ENCODE measurements around the gene P2RY8.

Gene P2RY8

DNA sequence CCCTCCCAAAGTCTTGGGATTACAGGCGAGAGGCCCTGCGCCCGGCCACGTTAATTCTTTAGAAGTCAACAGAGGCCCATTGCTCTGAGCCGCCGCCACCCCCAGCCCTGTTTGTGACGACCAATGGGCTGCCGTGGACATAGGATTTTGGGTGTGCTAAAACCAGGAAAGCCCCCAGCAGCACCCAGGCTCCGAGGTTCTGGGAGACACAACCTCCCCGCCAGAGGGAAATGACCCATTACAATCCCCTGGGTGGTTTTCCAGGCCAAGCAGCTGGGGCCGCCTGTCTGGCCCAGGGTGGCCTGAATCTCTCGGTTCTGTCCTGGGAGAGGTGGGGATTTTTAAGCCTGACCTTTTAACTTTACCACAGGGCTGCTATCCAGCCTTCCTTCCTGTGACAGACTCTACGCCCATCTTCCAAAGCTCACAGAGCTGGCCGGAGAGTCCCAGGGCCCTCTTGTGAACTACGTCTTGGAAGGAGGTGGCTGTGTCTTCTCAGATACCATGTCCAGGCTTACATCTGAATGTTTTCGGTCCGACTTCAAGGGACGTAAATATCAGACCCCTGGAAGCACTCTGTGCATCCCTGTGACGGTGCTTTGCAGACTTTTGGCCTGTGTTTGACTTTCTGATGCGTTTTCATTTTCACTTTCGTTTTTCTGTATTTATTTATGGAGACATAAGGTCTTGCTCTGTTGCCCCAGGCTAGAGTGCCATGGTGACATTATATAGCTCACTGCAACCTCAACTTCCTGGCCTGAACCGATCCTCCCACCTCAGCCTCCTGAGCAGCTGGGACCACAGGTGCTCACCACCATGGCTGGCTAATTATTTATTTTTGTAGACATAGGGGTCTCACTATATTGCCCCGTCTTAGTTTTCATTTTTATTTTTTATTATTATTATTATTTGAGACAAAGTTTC lies 36.0 kb downstream of the P2RY8 start:
- DNase-seq = peak; percentile 88
- TF ChIP-seq EZH2 (optimal IDR thresholded peaks at IDR 0.05; ENCODE audit: low read depth, low read length) = no peak
- TF ChIP-seq EZH2phosphoT487 (IDR thresholded peaks at IDR 0.05; ENCODE audit: low read length) = no peak
- TF ChIP-seq, protein P1, sequence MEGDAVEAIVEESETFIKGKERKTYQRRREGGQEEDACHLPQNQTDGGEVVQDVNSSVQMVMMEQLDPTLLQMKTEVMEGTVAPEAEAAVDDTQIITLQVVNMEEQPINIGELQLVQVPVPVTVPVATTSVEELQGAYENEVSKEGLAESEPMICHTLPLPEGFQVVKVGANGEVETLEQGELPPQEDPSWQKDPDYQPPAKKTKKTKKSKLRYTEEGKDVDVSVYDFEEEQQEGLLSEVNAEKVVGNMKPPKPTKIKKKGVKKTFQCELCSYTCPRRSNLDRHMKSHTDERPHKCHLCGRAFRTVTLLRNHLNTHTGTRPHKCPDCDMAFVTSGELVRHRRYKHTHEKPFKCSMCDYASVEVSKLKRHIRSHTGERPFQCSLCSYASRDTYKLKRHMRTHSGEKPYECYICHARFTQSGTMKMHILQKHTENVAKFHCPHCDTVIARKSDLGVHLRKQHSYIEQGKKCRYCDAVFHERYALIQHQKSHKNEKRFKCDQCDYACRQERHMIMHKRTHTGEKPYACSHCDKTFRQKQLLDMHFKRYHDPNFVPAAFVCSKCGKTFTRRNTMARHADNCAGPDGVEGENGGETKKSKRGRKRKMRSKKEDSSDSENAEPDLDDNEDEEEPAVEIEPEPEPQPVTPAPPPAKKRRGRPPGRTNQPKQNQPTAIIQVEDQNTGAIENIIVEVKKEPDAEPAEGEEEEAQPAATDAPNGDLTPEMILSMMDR (IDR thresholded peaks at IDR 0.05; ENCODE audit: low read length) = no peak
- Histone ChIP-seq H3K4me3 (ENCODE audit: low read length) (peak overlapping the region; percentile 25; the same call in 1 of the 2 replicates), H3K36me3 (replicated peaks; ENCODE audit: insufficient read depth, low read length) (no peaks in the 10 kb centered on the region), H3K9me3 (replicated peaks; ENCODE audit: insufficient read depth, low read length) (no peaks in the 10 kb centered on the region), H4K20me1 (ENCODE audit: insufficient read depth, low read length) (no peaks in the 10 kb centered on the region), H3K27me3 (replicated peaks; ENCODE audit: insufficient read depth, low read length) (no peaks in the 10 kb centered on the region), H2AFZ (ENCODE audit: low read length) (no peak overlapping the region), H3K9me2 (replicated peaks; ENCODE audit: insufficient read depth, low read length) (no peaks in the 10 kb centered on the region), H3K27ac (ENCODE audit: low read length) (peak overlapping the region; percentile 81), H3K4me1 (ENCODE audit: low read length) (peaks cover 11% of the 10 kb centered on the region), H3F3A (ENCODE audit: insufficient read depth, low read length) (peaks cover 6% of the 10 kb centered on the region; the same call in 1 of the 2 replicates), H3K9ac (ENCODE audit: low read length) (peak overlapping the region; percentile 40; the same call in 1 of the 2 replicates), H3K4me2 (ENCODE audit: low read depth, low read length) (peak overlapping the region; percentile 39; the same call in 1 of the 2 replicates), H3K79me2 (ENCODE audit: low read length) (peaks cover 49% of the 10 kb centered on the region)

DNA sequence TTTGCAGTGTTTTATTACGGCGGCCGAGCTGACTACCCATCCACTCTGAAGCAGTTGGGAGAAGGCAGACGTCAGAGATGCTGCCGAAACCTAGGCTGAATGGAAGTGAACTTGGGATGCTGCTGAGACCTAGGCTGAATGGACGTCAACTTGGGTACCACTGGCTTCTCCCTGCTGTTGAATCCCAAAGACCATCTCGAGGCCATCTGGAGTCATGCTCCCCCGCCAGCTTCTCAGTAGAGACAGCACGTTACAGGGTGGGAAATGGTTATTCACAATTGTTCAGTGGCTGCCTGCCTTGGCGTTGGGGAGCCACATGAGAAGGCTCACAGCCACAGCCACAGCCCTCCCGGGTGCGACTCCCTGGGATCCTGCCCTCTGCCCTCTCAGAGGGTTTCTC lies 40.9 kb downstream of the P2RY8 start:
- Histone ChIP-seq H3F3A (ENCODE audit: insufficient read depth, low read length) (peaks cover 28% of the 10 kb centered on the region), H3K9me3 (replicated peaks; ENCODE audit: insufficient read depth, low read length) (no peaks in the 10 kb centered on the region), H3K36me3 (replicated peaks; ENCODE audit: insufficient read depth, low read length) (no peaks in the 10 kb centered on the region), H4K20me1 (ENCODE audit: insufficient read depth, low read length) (no peaks in the 10 kb centered on the region), H3K4me1 (ENCODE audit: low read length) (peaks cover 16% of the 10 kb centered on the region), H2AFZ (ENCODE audit: low read length) (no peak overlapping the region), H3K27me3 (replicated peaks; ENCODE audit: insufficient read depth, low read length) (no peaks in the 10 kb centered on the region), H3K4me2 (ENCODE audit: low read depth, low read length) (no peak overlapping the region), H3K79me2 (ENCODE audit: low read length) (peaks cover 47% of the 10 kb centered on the region), H3K9ac (ENCODE audit: low read length) (no peak overlapping the region), H3K9me2 (replicated peaks; ENCODE audit: insufficient read depth, low read length) (no peaks in the 10 kb centered on the region), H3K27ac (ENCODE audit: low read length) (no peak overlapping the region), H3K4me3 (ENCODE audit: low read length) (no peak overlapping the region)
- TF ChIP-seq EZH2phosphoT487 (IDR thresholded peaks at IDR 0.05; ENCODE audit: low read length) = no peak
- TF ChIP-seq, protein P1 (IDR thresholded peaks at IDR 0.05; ENCODE audit: low read length) = no peak
- no peak for TF ChIP-seq EZH2 (optimal IDR thresholded peaks at IDR 0.05; ENCODE audit: low read depth, low read length)
- no peak for DNase-seq

DNA sequence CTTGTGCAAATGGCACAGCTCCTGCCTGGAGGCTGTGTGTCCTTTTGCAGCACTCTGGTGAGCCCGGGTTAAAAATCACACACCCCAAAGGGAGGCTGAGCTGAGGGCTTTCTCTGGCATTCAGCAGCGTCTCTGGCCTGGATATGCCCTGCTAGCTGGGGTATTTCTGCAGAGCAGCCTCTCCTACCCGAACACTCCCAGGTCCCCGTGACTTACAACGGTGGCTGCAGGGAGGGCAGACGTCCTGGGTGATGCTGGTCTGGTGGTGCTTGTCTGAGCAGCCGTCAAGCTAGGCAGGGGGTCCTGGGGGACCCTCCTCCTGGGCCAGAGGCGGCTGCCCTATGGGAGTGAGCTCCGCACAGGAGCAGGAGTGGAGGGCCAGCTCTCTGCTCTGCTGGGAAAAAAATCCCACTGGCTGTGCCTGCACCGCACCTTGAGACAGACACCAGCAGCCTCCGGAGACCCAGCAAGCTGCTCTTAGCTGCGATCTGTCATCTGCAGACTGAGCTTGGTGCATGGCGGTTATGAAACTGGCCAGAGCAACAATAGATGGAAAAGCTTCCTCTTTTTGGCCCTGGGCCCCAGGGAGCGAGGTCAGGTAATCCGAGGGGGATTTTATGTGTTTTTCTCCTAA lies 43.0 kb downstream of the P2RY8 start:
- peaks cover 25% of the 10 kb centered on the region for H3F3A ChIP-seq (ENCODE audit: insufficient read depth, low read length)
- H3K79me2 ChIP-seq (ENCODE audit: low read length) = peaks cover 39% of the 10 kb centered on the region
- H3K4me2 ChIP-seq (ENCODE audit: low read depth, low read length) = peak overlapping the region; percentile 79
- peak overlapping the region; percentile 29; the same call in 1 of the 2 replicates for H3K9ac ChIP-seq (ENCODE audit: low read length)
- H3K4me3 ChIP-seq (ENCODE audit: low read length) = peak overlapping the region; percentile 33; the same call in 1 of the 2 replicates
- DNase-seq = peak; percentile 27
- H3K9me2 ChIP-seq (replicated peaks; ENCODE audit: insufficient read depth, low read length) = no peaks in the 10 kb centered on the region
- H2AFZ ChIP-seq (ENCODE audit: low read length) = no peak overlapping the region
- H3K4me1 ChIP-seq (ENCODE audit: low read length) = peaks cover 11% of the 10 kb centered on the region; the same call in 1 of the 2 replicates
- H3K36me3 ChIP-seq (replicated peaks; ENCODE audit: insufficient read depth, low read length) = no peaks in the 10 kb centered on the region
- H3K27me3 ChIP-seq (replicated peaks; ENCODE audit: insufficient read depth, low read length) = no peaks in the 10 kb centered on the region
- TF ChIP-seq EZH2 (optimal IDR thresholded peaks at IDR 0.05; ENCODE audit: low read depth, low read length) (no peak), EZH2phosphoT487 (IDR thresholded peaks at IDR 0.05; ENCODE audit: low read length) (no peak)
- TF ChIP-seq, protein P1 (IDR thresholded peaks at IDR 0.05; ENCODE audit: low read length) = no peak
- H3K9me3 ChIP-seq (replicated peaks; ENCODE audit: insufficient read depth, low read length) = no peaks in the 10 kb centered on the region
- peak overlapping the region; percentile 76; the same call in 1 of the 2 replicates for H3K27ac ChIP-seq (ENCODE audit: low read length)
- H4K20me1 ChIP-seq (ENCODE audit: insufficient read depth, low read length) = no peaks in the 10 kb centered on the region

Data from MM.1S (cell line).